HEK293 (cell line): ENCODE data around the gene NFATC1.

Experiments
- CTCF ChIA-PET: fragments of 350-600 bp; formaldehyde crosslinking; extraction: SDS; loops from one replicate; lab custom pipeline; 2021; ENCODE audit warnings: antibody characterized with exemption; lab: Yijun Ruan, JAX
- POLR2A ChIA-PET: fragments of 300-600 bp; formaldehyde crosslinking; extraction: SDS; loops from one replicate; lab custom pipeline; 2020; ENCODE audit warnings: antibody characterized with exemption, inconsistent platforms; lab: Yijun Ruan, JAX
- H3K27ac ChIP-seq: fragments of 200-500 bp; sonication (Bioruptor generic); 2 replicates; pipeline ENCODE4 v1.5.1; 2014; ENCODE audit warnings: low read depth, low read length, control low read depth, inconsistent platforms; ENCODE audit errors: extremely low read depth
- H3K36me3 ChIP-seq, 2 experiments: fragments of 200-500 bp in 1 of 2; sonication (Bioruptor generic) in 1 of 2; 1 replicate in 1 of 2; 2 replicates in 1 of 2; pipeline ENCODE4 v1.5.1; 2014 to 2017; ENCODE audit warnings: inconsistent platforms in 2 of 2, low read length in 2 of 2; ENCODE audit not compliant: control insufficient read depth in 2 of 2, insufficient read depth in 1 of 2
- H3K4me1 ChIP-seq: fragments of 200-500 bp; sonication (Bioruptor generic); 2 replicates; pipeline ENCODE4 v1.5.1; 2014; ENCODE audit warnings: mild to moderate bottlenecking, low read length, inconsistent platforms; ENCODE audit not compliant: control insufficient read depth, insufficient read depth
- H3K4me3 ChIP-seq: 2 replicates; pipeline ENCODE4 v1.5.1; 2011; ENCODE audit warnings: low read depth, mild to moderate bottlenecking, control low read depth, low read length, moderate library complexity
- H3K9me3 ChIP-seq: fragments of 200-500 bp; sonication (Bioruptor generic); 2 replicates; pipeline ENCODE4 v1.5.1; 2014; ENCODE audit warnings: low read depth, low read length, inconsistent platforms; ENCODE audit not compliant: control insufficient read depth, insufficient read depth
- GLI2 ChIP-seq: fragments of 450-650 bp; formaldehyde crosslinking; IDR thresholded peaks from 2 replicates; pipeline ENCODE4; 2017; ENCODE audit warnings: missing biosample characterization, missing genetic modification characterization, low read depth, borderline replicate concordance
- OSR2 ChIP-seq: fragments of 450-650 bp; formaldehyde crosslinking; IDR thresholded peaks from 2 replicates; pipeline ENCODE4 v1.5.1; 2016; ENCODE audit warnings: missing biosample characterization, missing genetic modification characterization
- REST ChIP-seq: fragments of 450-650 bp; formaldehyde crosslinking; IDR thresholded peaks from 2 replicates; pipeline ENCODE4 v1.5.1; 2016; ENCODE audit warnings: missing biosample characterization, missing genetic modification characterization
- TCF7L2 ChIP-seq: IDR thresholded peaks from 2 replicates; pipeline ENCODE4 v1.6.1; 2011; ENCODE audit warnings: low read depth, mild to moderate bottlenecking, inconsistent platforms, low read length, moderate library complexity, borderline replicate concordance
- TRIM28 ChIP-seq: IDR thresholded peaks from 2 replicates; pipeline ENCODE4 v1.6.1; 2011; ENCODE audit warnings: low read length, control low read depth, borderline replicate concordance
- ZEB2 ChIP-seq: fragments of 450-650 bp; formaldehyde crosslinking; IDR thresholded peaks from 2 replicates; pipeline ENCODE4 v1.5.1; 2016; ENCODE audit warnings: missing biosample characterization, missing genetic modification characterization
- ZFP41 ChIP-seq: fragments of 450-650 bp; formaldehyde crosslinking; IDR thresholded peaks from 2 replicates; pipeline ENCODE4 v1.5.1; 2016; ENCODE audit warnings: missing biosample characterization, missing genetic modification characterization, borderline replicate concordance
- ZIC2 ChIP-seq: fragments of 450-650 bp; formaldehyde crosslinking; IDR thresholded peaks from 2 replicates; pipeline ENCODE4 v1.5.1; 2016; ENCODE audit warnings: missing biosample characterization, missing genetic modification characterization
- ZNF138 ChIP-seq: fragments of 450-650 bp; formaldehyde crosslinking; IDR thresholded peaks from 2 replicates; pipeline ENCODE4 v1.5.1; 2016; ENCODE audit warnings: missing biosample characterization, missing genetic modification characterization, borderline replicate concordance
- ZNF175 ChIP-seq: fragments of 450-650 bp; formaldehyde crosslinking; IDR thresholded peaks from 2 replicates; pipeline ENCODE4 v1.5.1; 2016; ENCODE audit warnings: missing biosample characterization, missing genetic modification characterization
- ZNF211 ChIP-seq: fragments of 450-650 bp; formaldehyde crosslinking; IDR thresholded peaks from 2 replicates; pipeline ENCODE4 v1.5.1; 2016; ENCODE audit warnings: low read depth, missing biosample characterization, missing genetic modification characterization
- ZNF24 ChIP-seq: fragments of 450-650 bp; formaldehyde crosslinking; IDR thresholded peaks from 2 replicates; pipeline ENCODE4 v1.5.1; 2016; ENCODE audit warnings: missing biosample characterization, missing genetic modification characterization
- ZNF248 ChIP-seq: fragments of 450-650 bp; formaldehyde crosslinking; IDR thresholded peaks from 2 replicates; pipeline ENCODE4 v1.5.1; 2017; ENCODE audit warnings: missing biosample characterization, missing genetic modification characterization
- ZNF280C ChIP-seq: fragments of 450-650 bp; formaldehyde crosslinking; IDR thresholded peaks from 2 replicates; pipeline ENCODE4 v1.5.1; 2016; ENCODE audit warnings: missing biosample characterization, missing genetic modification characterization
- ZNF48 ChIP-seq: fragments of 450-650 bp; formaldehyde crosslinking; IDR thresholded peaks from 2 replicates; pipeline ENCODE4 v1.5.1; 2016; ENCODE audit warnings: missing biosample characterization, missing genetic modification characterization
- ZNF510 ChIP-seq: fragments of 450-650 bp; formaldehyde crosslinking; IDR thresholded peaks from 2 replicates; pipeline ENCODE4 v1.5.1; 2018; ENCODE audit warnings: mild to moderate bottlenecking, missing genetic modification characterization, missing biosample characterization; ENCODE audit not compliant: insufficient replicate concordance
- ZNF544 ChIP-seq: fragments of 450-650 bp; formaldehyde crosslinking; IDR thresholded peaks from 2 replicates; pipeline ENCODE4 v1.5.0; 2017; ENCODE audit warnings: missing biosample characterization, missing genetic modification characterization
- ZNF596 ChIP-seq: fragments of 450-650 bp; IDR thresholded peaks from 2 replicates; pipeline ENCODE4 v1.5.0; 2018; ENCODE audit warnings: missing biosample characterization, mild to moderate bottlenecking, missing genetic modification characterization, moderate library complexity
- ZNF623 ChIP-seq: fragments of 450-650 bp; formaldehyde crosslinking; IDR thresholded peaks from 2 replicates; pipeline ENCODE4 v1.5.1; 2016; ENCODE audit warnings: missing biosample characterization, missing genetic modification characterization
- ZNF670 ChIP-seq: fragments of 450-650 bp; formaldehyde crosslinking; IDR thresholded peaks from 2 replicates; pipeline ENCODE4 v1.5.1; 2016; ENCODE audit warnings: missing biosample characterization, missing genetic modification characterization, low read depth
- ZXDB ChIP-seq: fragments of 450-650 bp; formaldehyde crosslinking; IDR thresholded peaks from 2 replicates; pipeline ENCODE4 v1.5.1; 2016; ENCODE audit warnings: missing biosample characterization, missing genetic modification characterization

The NFATC1 gene

GRCh38 chr18:79460481-79461300, 65.0 kb downstream of the NFATC1 start:
- Histone ChIP-seq H3K36me3 (peaks cover 0 to 8% of the 10 kb centered on the region in 2 experiments; a peak in 1 of 3 replicates), H3K9me3 (no peaks in the 10 kb centered on the region), H3K4me3 (no peak overlapping the region), H3K4me1 (no peaks in the 10 kb centered on the region)
- ChIA-PET CTCF (no interaction called here), POLR2A (no interaction called here)
- TF ChIP-seq TRIM28 (no peak), ZNF175 (tag by site-specific recombination) (no peak)
- TF ChIP-seq, all 188 proteins: peak for 0
- H3K27ac ChIP-seq: no peak overlapping the region

GRCh38 chr18:79461627-79462026, 65.9 kb downstream of the NFATC1 start:
- H3K36me3 ChIP-seq: peaks cover 0 to 8% of the 10 kb centered on the region in 2 experiments; a peak in 1 of 3 replicates
- no peak for TF ChIP-seq ZNF138
- TF ChIP-seq ZNF211 (tag by site-specific recombination): no peak
- TF ChIP-seq ZFP41: no peak
- no peak for TF ChIP-seq ZEB2 (tag by site-specific recombination)
- TF ChIP-seq ZNF48 (tag by site-specific recombination): no peak
- no peak for TF ChIP-seq ZNF248 (tag by site-specific recombination)
- no peak for TF ChIP-seq ZNF510 (tag by site-specific recombination)
- TF ChIP-seq OSR2 (tag by site-specific recombination): no peak
- no peak for TF ChIP-seq ZNF280C (tag by site-specific recombination)
- no peak for TF ChIP-seq ZNF670 (tag by site-specific recombination)
- TF ChIP-seq ZIC2 (tag by site-specific recombination): no peak
- TF ChIP-seq TCF7L2: no peak
- TF ChIP-seq ZXDB (tag by site-specific recombination): no peak
- TF ChIP-seq ZNF596 (tag by site-specific recombination): no peak
- no peak for TF ChIP-seq ZNF544 (tag by site-specific recombination)
- no peak for TF ChIP-seq ZNF24
- no peak for TF ChIP-seq GLI2
- no peak for TF ChIP-seq REST (tag by site-specific recombination)
- TF ChIP-seq ZNF623 (tag by site-specific recombination): no peak
- no peak overlapping the region for H3K4me3 ChIP-seq
- no peaks in the 10 kb centered on the region for H3K9me3 ChIP-seq
- POLR2A ChIA-PET: no interaction called here
- no peak overlapping the region for H3K27ac ChIP-seq
- CTCF ChIA-PET: no interaction called here
- H3K4me1 ChIP-seq: no peaks in the 10 kb centered on the region
